A549 (cell line): ENCODE measurements around the gene ITPKC. TPM values are rescaled to one million over a fixed set of nuclear protein-coding genes. Genes with fewer than 3 reads are reported as not detected.

Experiments used
- ATAC-seq, 2 experiments: fragments of 200-7000 bp in 1 of 2; fragments of >200 bp in 1 of 2; cut with Nextera tagmentation in 1 of 2; cut with Tn5 transposase in 1 of 2; 3 replicates each; pipeline versions ENCODE4 v1.8.0 to v1.9.1; 2018 to 2020; ENCODE audit warnings: mild to moderate bottlenecking in 1 of 2, moderate library complexity in 1 of 2
- CTCF ChIA-PET: fragments of 300-600 bp; sonication (Branson Sonifier 250); formaldehyde crosslinking; extraction: SDS; loops from one replicate; lab custom pipeline; 2021; ENCODE audit warnings: antibody characterized with exemption, inconsistent platforms; lab: Yijun Ruan, JAX
- POLR2A ChIA-PET: fragments of 350-600 bp; formaldehyde crosslinking; extraction: SDS; loops from one replicate; lab custom pipeline; 2021; ENCODE audit warnings: antibody characterized with exemption, inconsistent platforms; lab: Yijun Ruan, JAX
- DNase-seq, 2 experiments: peaks; one replicate each; pipeline versions ENCODE4 v3.0.0 to v3.0.0-alpha.2; 2011 to 2016; ENCODE audit warnings: low read depth in 1 of 2, low spot score in 1 of 2
- FAIRE-seq: peaks from 2 replicates; lab custom pipeline; 2011; peaks lifted over from hg19 to GRCh38; lab: Jason Lieb, UNC
- H3K27ac ChIP-seq, 2 experiments: fragments of >200 bp; sonication (Bioruptor Twin); formaldehyde crosslinking; 3 replicates each; pipeline ENCODE4 v1.5.1; 2016 to 2017
- H3K4me1 ChIP-seq: fragments of >200 bp; sonication (Bioruptor Twin); formaldehyde crosslinking; 3 replicates; pipeline ENCODE4 v1.6.1; 2016
- H3K4me2 ChIP-seq: fragments of >200 bp; sonication (Bioruptor Twin); formaldehyde crosslinking; 3 replicates; pipeline ENCODE4 v1.6.1; 2016
- H3K4me3 ChIP-seq: fragments of >200 bp; sonication (Bioruptor Twin); formaldehyde crosslinking; 3 replicates; pipeline ENCODE4 v1.5.1; 2016
- H3K9me3 ChIP-seq: fragments of >200 bp; sonication (Bioruptor Twin); formaldehyde crosslinking; 3 replicates; pipeline ENCODE4 v1.6.1; 2016
- BHLHE40 ChIP-seq: IDR thresholded peaks from 2 replicates; pipeline ENCODE4 v1.6.1; 2012; ENCODE audit warnings: low read depth, low read length, inconsistent platforms
- CEBPB ChIP-seq, 2 experiments: fragments of >200 bp in 1 of 2; sonication (Bioruptor Twin) in 1 of 2; formaldehyde crosslinking in 1 of 2; IDR thresholded peaks; 2 replicates each; pipeline ENCODE4 v1.6.1; 2012 to 2016
- CHD2 ChIP-seq: fragments of 150-350 bp; IDR thresholded peaks from 2 replicates; pipeline ENCODE4 v1.6.1; 2014; ENCODE audit warnings: low read length; ENCODE audit not compliant: partially characterized antibody
- CTCF ChIP-seq: fragments of >200 bp; sonication (Bioruptor Twin); formaldehyde crosslinking; IDR thresholded peaks from 3 replicates; pipeline ENCODE4 v1.5.1; 2016
- EHF ChIP-seq: fragments of 250-450 bp; sonication (Bioruptor Pico); IDR thresholded peaks from 2 replicates; pipeline ENCODE4 v1.5.0; 2020; ENCODE audit warnings: mild to moderate bottlenecking
- EP300 ChIP-seq, 2 experiments: fragments of >200 bp; sonication (Bioruptor Twin); formaldehyde crosslinking; IDR thresholded peaks; 2 replicates in 1 of 2; 3 replicates in 1 of 2; pipeline ENCODE4 v1.6.1; 2016 to 2017
- ESRRA ChIP-seq: fragments of 150-350 bp; IDR thresholded peaks from 2 replicates; pipeline ENCODE4 v1.6.1; 2014; ENCODE audit warnings: mild to moderate bottlenecking, low read length, borderline replicate concordance
- HEYL ChIP-seq: fragments of 250-450 bp; sonication (Bioruptor Pico); IDR thresholded peaks from 2 replicates; pipeline ENCODE4 v1.8.0; 2021; ENCODE audit warnings: mild to moderate bottlenecking, moderate library complexity
- HMGXB4 ChIP-seq: fragments of 250-450 bp; sonication (Bioruptor Pico); IDR thresholded peaks from 2 replicates; pipeline ENCODE4 v1.5.0; 2021; ENCODE audit warnings: mild to moderate bottlenecking, moderate library complexity, borderline replicate concordance
- HOXA7 ChIP-seq: fragments of 250-450 bp; sonication (Bioruptor Pico); IDR thresholded peaks from 2 replicates; pipeline ENCODE4 v1.5.0; 2020; ENCODE audit warnings: mild to moderate bottlenecking, moderate library complexity
- NR3C1 ChIP-seq: fragments of >200 bp; sonication (Bioruptor Twin); formaldehyde crosslinking; IDR thresholded peaks from 3 replicates; pipeline ENCODE4 v1.6.1; 2017
- PHF8 ChIP-seq: fragments of 200-600 bp; sonication (generic); IDR thresholded peaks from 2 replicates; pipeline ENCODE4 v1.6.1; 2016; ENCODE audit warnings: low read depth, mild to moderate bottlenecking, antibody characterized with exemption, moderate library complexity, borderline replicate concordance
- POLR2AphosphoS2 ChIP-seq: conservative IDR thresholded peaks from 2 replicates; pipeline ENCODE4 v1.6.1; 2012; ENCODE audit warnings: low read length, improper control_type of control experiment, inconsistent platforms
- RAD21 ChIP-seq, 2 experiments: fragments of >200 bp in 1 of 2; sonication (Bioruptor Twin) in 1 of 2; formaldehyde crosslinking in 1 of 2; IDR thresholded peaks in 1 of 2; conservative IDR thresholded peaks in 1 of 2; 2 replicates in 1 of 2; 3 replicates in 1 of 2; pipeline ENCODE4 v1.6.1; 2012 to 2018; ENCODE audit warnings: inconsistent platforms in 1 of 2
- RARB ChIP-seq: fragments of 250-450 bp; sonication (Bioruptor Pico); IDR thresholded peaks from 2 replicates; pipeline ENCODE4 v1.8.0; 2021; ENCODE audit warnings: mild to moderate bottlenecking, moderate library complexity
- TFCP2L1 ChIP-seq: fragments of 250-450 bp; sonication (Bioruptor Pico); IDR thresholded peaks from 2 replicates; pipeline ENCODE4 v1.5.0; 2021; ENCODE audit warnings: mild to moderate bottlenecking
- TP53 ChIP-seq: fragments of 250-450 bp; sonication (Bioruptor Pico); IDR thresholded peaks from 2 replicates; pipeline ENCODE4 v1.5.0; 2021; ENCODE audit warnings: mild to moderate bottlenecking, moderate library complexity
- USF2 ChIP-seq: fragments of 450-650 bp; IDR thresholded peaks from 2 replicates; pipeline ENCODE4 v1.6.1; 2014; ENCODE audit warnings: antibody characterized with exemption
- ZFP36 ChIP-seq: fragments of 450-650 bp; IDR thresholded peaks from 2 replicates; pipeline ENCODE4 v1.6.1; 2014; ENCODE audit warnings: borderline replicate concordance; ENCODE audit not compliant: partially characterized antibody
- WGBS: methylation state at CpG from one replicate; pipeline ENCODE4 v1.1.6; 2017; ENCODE audit errors: missing lambda C conversion rate; 5-methylcytosine and 5-hydroxymethylcytosine counted together
- polyA plus RNA-seq, 4 experiments: library from polyadenylated mRNA; depleted of rRNA in 3 of 4; stranded (reverse); fragments of >200 nt; fragmentation: RNase III in 1 of 4; extraction: RNeasy Plus Mini Kit Qiagen cat#74134 plus additional on column Dnase treatment in 1 of 4; gene quantifications; 2 replicates in 3 of 4; 3 replicates in 1 of 4; pipeline ENCODE4 v1.2.3, GENCODE V29; 2011 to 2017
- TF ChIP-seq, protein P1 (sequence below): fragments of >200 bp; sonication (Bioruptor Twin); formaldehyde crosslinking; IDR thresholded peaks from 3 replicates; pipeline ENCODE4 v1.6.1; 2016
- TF ChIP-seq, protein P2 (sequence below): IDR thresholded peaks from 2 replicates; pipeline ENCODE4 v1.6.1; 2012

ITPKC gene
- polyA plus RNA-seq, 2 of the 4 experiments (the other 2 are of a cell fraction), result 6.5 to 7.9 TPM

DNA sequence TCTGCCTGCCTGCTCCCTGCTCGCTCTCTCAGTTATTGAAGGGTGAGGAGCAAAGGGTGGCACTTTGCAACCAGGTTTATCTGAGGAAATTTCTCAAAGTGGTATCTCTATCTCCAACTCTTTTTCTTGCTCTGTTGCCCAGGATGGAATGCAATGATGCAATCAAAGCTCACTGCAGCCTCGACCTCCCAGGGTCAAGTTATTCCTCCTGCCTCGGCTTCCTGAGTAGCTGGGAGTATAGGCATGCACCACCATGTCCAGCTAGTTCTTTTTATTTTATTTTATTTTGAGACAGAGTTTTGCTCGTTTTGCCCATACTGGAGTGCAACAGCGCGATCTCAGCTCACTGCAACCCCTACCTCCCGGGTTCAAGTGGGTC is 28.5 kb downstream of the ITPKC start:
- Histone ChIP-seq H3K9me3 (no peaks in the 10 kb centered on the region), H3K4me3 (no peak overlapping the region), H3K27ac (peak overlapping the region in 1 of 2 experiments; percentile 64; a peak in 3 of 6 replicates), H3K4me1 (peaks cover 30% of the 10 kb centered on the region), H3K4me2 (peak overlapping the region; percentile 29)
- CTCF ChIA-PET, result interaction anchor here (0.9 to 15.8 kb wide), 8 partner anchors 16 to 399 kb away, joined by 3 to 199 read pairs (median 8); partner anchors contain the start of genes EGLN2 and RAB4B
- WGBS, result 77% methylated on average over 7 of the region's 7 CpGs
- DNase-seq (no peak), FAIRE-seq (no peak), ATAC-seq (no peak)
- no peak for TF ChIP-seq TFCP2L1 (CRISPR knock-in tag)
- no peak for TF ChIP-seq BHLHE40
- no peak for TF ChIP-seq PHF8
- TF ChIP-seq CEBPB (IDR thresholded peaks at IDR 0.05), result peak; percentile 59 to 80; a peak in 3 of 4 replicates
- POLR2A ChIA-PET, result interaction anchor here (0.8 to 1.7 kb wide), 4 partner anchors 28 to 53 kb away, joined by 4 to 6 read pairs (median 4); partner anchors contain the start of genes COQ8B, EGLN2, ITPKC and RAB4B

DNA sequence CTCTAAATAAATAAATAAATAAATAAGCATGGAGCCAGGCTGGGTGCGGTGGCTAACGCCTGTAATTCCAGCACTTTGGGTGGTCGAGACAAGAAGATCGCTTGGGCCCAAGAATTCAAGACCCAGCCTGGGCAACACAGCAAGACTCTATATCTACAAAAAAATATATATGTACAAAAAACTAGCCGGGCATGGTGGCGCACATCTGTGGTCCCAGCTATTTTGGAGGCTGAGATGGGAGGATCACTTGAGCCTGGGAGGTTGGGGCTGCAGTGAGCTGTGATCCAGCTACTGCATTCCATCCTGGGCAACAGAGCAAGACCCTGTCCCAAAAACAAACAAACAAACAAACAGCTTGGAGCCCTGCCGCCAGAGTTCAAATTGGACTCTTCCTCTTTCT is 30.6 kb downstream of the ITPKC start:
- POLR2A ChIA-PET, result no interaction called here
- TF ChIP-seq HMGXB4 (CRISPR knock-in tag) (no peak), TP53 (CRISPR knock-in tag) (no peak), POLR2AphosphoS2 (no peak), CTCF (no peak), USF2 (no peak), HEYL (CRISPR knock-in tag) (no peak), ESRRA (no peak)
- TF ChIP-seq, protein P1, sequence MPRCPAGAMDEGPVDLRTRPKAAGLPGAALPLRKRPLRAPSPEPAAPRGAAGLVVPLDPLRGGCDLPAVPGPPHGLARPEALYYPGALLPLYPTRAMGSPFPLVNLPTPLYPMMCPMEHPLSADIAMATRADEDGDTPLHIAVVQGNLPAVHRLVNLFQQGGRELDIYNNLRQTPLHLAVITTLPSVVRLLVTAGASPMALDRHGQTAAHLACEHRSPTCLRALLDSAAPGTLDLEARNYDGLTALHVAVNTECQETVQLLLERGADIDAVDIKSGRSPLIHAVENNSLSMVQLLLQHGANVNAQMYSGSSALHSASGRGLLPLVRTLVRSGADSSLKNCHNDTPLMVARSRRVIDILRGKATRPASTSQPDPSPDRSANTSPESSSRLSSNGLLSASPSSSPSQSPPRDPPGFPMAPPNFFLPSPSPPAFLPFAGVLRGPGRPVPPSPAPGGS, result no peak
- TF ChIP-seq, all 56 proteins: peak for 0
- CTCF ChIA-PET, result interaction anchor here (0.8 to 15.8 kb wide), 7 partner anchors 19 to 515 kb away, joined by 3 to 199 read pairs (median 4); partner anchors contain the start of genes COQ8B and ITPKC
- ATAC-seq, result no peak
- no peak for FAIRE-seq
- no peak for DNase-seq
- 93% methylated on average over 7 of the region's 7 CpGs for whole genome bisulfite sequencing
- peaks cover 34% of the 10 kb centered on the region for H3K4me1 ChIP-seq
- no peak overlapping the region for H3K4me3 ChIP-seq
- H3K27ac ChIP-seq, result no peak overlapping the region
- no peak overlapping the region for H3K4me2 ChIP-seq
- no peaks in the 10 kb centered on the region for H3K9me3 ChIP-seq

DNA sequence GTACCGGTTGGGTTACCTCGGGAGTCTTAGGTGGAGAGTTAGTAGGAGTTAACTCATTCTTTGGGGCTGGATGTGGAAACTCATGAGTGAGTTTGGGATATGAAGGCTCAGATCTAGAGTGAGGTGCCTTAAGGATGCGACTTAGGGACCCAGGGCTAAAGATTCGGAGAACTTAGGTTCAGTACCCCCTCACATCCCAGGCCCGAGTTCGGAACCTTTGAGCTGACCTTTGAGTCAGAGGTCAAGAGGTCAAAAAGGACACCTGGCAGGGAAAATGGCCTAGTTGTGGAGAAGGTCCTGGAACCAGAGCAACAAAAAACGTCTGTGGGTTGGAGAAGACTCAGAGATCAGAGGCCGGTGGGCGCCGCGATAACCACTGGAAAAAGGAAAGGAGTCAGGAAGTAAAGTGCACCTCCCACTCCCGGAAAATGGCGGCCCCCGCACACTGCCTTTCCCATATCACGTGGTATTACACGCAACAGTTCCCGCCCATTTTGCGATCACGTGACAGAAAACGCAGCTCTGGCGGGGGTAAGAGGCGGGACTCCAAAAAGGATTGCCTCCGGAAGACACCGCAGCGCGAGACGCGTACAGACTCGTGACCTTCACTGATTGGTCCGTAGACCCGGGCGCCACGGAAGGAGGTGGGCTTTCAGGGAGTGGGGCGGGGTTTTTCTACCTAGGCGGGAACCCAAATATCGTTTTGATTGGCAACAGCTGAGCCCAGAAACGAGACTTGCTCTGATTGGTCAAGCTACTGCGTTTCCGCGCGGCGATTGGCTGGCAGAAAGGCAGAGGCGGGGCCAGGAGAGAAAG is 33.4 kb downstream of the ITPKC start, which contains the start of gene ACTMAP:
ACTMAP (minus strand) TSS at position 420 of the 816 bp plus-strand sequence. CDS start 674 bp downstream, outside the sequence.
- Histone ChIP-seq H3K4me1 (peaks cover 51% of the 10 kb centered on the region), H3K4me3 (peak within 1 kb of the TSS; percentile 66), H3K9me3 (no peaks in the 10 kb centered on the region), H3K4me2 (peak within 1 kb of the TSS; percentile 92), H3K27ac (peak within 1 kb of the TSS; percentile 91)
- ATAC-seq (peak; percentile 88 to 92), FAIRE-seq (peak; percentile 99), DNase-seq (peak; percentile 100)
- WGBS, result 1% methylated on average over 43 of the region's 43 CpGs
- ChIA-PET CTCF (interaction anchor here (0.5 to 15.8 kb wide), 12 partner anchors 10 to 559 kb away, joined by 3 to 199 read pairs (median 4); partner anchors contain the start of genes EGLN2 and RAB4B), POLR2A (interaction anchor here (0.6 to 2.7 kb wide), 38 partner anchors 8 to 1109 kb away, joined by 3 to 94 read pairs (median 4); partner anchors contain the start of genes B9D2, BLVRB, COQ8B and EGLN2)
- TF ChIP-seq NR3C1 (no peak), RAD21 (conservative IDR thresholded peaks at IDR 0.05 in 1 of 2, IDR thresholded peaks at IDR 0.05 in 1 of 2) (no peak), EP300 (IDR thresholded peaks at IDR 0.05) (no peak), HMGXB4 (CRISPR knock-in tag) (no peak; the same call in 1 of the 2 replicates), CHD2 (no peak), HOXA7 (peak; percentile 32; the same call in 1 of the 2 replicates), RARB (CRISPR knock-in tag) (peak; percentile 97), ESRRA (peak; percentile 97), ZFP36 (no peak), CEBPB (IDR thresholded peaks at IDR 0.05) (0 out of 4 replicates have a peak, but pooled peaks of 1 of the 2 experiments have one; percentile 46), EHF (peak; percentile 85)
- TF ChIP-seq, protein P2, sequence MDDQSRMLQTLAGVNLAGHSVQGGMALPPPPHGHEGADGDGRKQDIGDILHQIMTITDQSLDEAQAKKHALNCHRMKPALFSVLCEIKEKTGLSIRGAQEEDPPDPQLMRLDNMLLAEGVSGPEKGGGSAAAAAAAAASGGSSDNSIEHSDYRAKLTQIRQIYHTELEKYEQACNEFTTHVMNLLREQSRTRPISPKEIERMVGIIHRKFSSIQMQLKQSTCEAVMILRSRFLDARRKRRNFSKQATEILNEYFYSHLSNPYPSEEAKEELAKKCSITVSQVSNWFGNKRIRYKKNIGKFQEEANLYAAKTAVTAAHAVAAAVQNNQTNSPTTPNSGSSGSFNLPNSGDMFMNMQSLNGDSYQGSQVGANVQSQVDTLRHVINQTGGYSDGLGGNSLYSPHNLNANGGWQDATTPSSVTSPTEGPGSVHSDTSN, result peak; percentile 82
